ENCODE measurements around the gene DOP1B.

DNA sequence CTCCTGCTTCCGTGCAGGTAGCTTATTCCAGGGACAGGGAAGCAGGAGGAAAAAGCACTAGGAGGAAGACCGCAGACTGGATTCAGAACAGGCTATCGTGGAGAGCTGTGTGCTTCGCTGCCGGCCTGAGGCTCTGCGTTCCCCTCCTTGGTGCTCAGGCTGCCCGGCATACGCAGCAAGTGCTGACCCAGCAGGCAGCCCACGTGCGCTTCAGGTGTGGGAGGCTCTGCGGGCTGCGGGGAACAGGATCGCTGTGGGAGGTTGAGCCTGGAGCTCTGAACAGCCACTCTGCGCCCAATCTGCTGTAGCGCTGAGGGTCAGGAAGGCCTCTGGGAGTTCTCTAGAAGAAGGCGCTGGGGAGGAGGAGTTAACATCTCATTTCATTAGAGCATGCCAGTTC, 27.9 kb downstream of the DOP1B start:
- TF ChIP-seq, protein P1, sequence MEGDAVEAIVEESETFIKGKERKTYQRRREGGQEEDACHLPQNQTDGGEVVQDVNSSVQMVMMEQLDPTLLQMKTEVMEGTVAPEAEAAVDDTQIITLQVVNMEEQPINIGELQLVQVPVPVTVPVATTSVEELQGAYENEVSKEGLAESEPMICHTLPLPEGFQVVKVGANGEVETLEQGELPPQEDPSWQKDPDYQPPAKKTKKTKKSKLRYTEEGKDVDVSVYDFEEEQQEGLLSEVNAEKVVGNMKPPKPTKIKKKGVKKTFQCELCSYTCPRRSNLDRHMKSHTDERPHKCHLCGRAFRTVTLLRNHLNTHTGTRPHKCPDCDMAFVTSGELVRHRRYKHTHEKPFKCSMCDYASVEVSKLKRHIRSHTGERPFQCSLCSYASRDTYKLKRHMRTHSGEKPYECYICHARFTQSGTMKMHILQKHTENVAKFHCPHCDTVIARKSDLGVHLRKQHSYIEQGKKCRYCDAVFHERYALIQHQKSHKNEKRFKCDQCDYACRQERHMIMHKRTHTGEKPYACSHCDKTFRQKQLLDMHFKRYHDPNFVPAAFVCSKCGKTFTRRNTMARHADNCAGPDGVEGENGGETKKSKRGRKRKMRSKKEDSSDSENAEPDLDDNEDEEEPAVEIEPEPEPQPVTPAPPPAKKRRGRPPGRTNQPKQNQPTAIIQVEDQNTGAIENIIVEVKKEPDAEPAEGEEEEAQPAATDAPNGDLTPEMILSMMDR (conservative IDR thresholded peaks at IDR 0.05): no peak
- TF ChIP-seq EZH2 (IDR thresholded peaks at IDR 0.05; ENCODE audit: low read depth): no peak

All from PC-9 (cell line).